CD4-positive, alpha-beta T cell (primary cell): ENCODE measurements around the gene MLN. TPM values are rescaled to one million over a fixed set of nuclear protein-coding genes. Genes with fewer than 3 reads are reported as not detected.

Experiments used
- ATAC-seq: fragments of 200-7000 bp; cut with Tn5 transposase; one replicate; pipeline ENCODE4 v1.10.0; 2022; ENCODE audit warnings: mild to moderate bottlenecking; ENCODE audit not compliant: poor library complexity
- CTCF ChIA-PET: fragments of 350-600 bp; sonication (Branson Sonifier 250); formaldehyde crosslinking; loops from one replicate; lab custom pipeline; 2021; ENCODE audit warnings: antibody characterized with exemption, inconsistent platforms; lab: Charles Lee
- POLR2A ChIA-PET: fragments of 350-600 bp; sonication (Branson Sonifier 250); formaldehyde crosslinking; loops from one replicate; lab custom pipeline; 2021; ENCODE audit warnings: antibody characterized with exemption, inconsistent platforms; lab: Charles Lee
- DNase-seq, 14 experiments: peaks; one replicate each; pipeline ENCODE4 v3.0.0-alpha.2; 2013 to 2020; ENCODE audit warnings: mixed read lengths in 2 of 14
- H3K27ac ChIP-seq, 2 donors: one replicate each; pipeline versions ENCODE4 v1.5.1 to v1.7.0; 2013; ENCODE audit warnings: low read length in 2 of 2, low read depth in 1 of 2, mild to moderate bottlenecking in 1 of 2
- H3K27me3 ChIP-seq, 2 experiments: 1 replicate in 1 of 2; 2 replicates in 1 of 2; pipeline versions ENCODE4 v1.6.1 to v1.7.0; 2013; ENCODE audit warnings: low read length in 2 of 2, control low read depth in 1 of 2, mild to moderate bottlenecking in 1 of 2, moderate library complexity in 1 of 2; ENCODE audit not compliant: insufficient read depth in 2 of 2, control insufficient read depth in 1 of 2
- H3K36me3 ChIP-seq: one replicate; pipeline ENCODE4 v1.6.1; 2013; ENCODE audit warnings: low read length, control low read depth; ENCODE audit not compliant: insufficient read depth
- H3K4me1 ChIP-seq: one replicate; pipeline ENCODE4 v1.6.1; 2013; ENCODE audit warnings: low read length, control low read depth; ENCODE audit not compliant: insufficient read depth
- H3K4me3 ChIP-seq: one replicate; pipeline ENCODE4 v1.5.1; 2013; ENCODE audit warnings: mild to moderate bottlenecking, low read length, moderate library complexity
- H3K9me3 ChIP-seq, 2 experiments: 1 replicate in 1 of 2; 2 replicates in 1 of 2; pipeline versions ENCODE4 v1.6.1 to v1.7.0; 2013; ENCODE audit warnings: low read length in 2 of 2, mild to moderate bottlenecking in 2 of 2, control low read depth in 1 of 2, moderate library complexity in 1 of 2; ENCODE audit not compliant: control insufficient read depth in 1 of 2, insufficient read depth in 1 of 2
- H3K27ac Mint-ChIP-seq: one replicate; pipeline ENCODE4 v1.8.0; 2020; ENCODE audit warnings: mixed read lengths
- H3K27me3 Mint-ChIP-seq: one replicate; pipeline ENCODE4 v1.8.0; 2021; ENCODE audit warnings: mixed read lengths
- H3K36me3 Mint-ChIP-seq: one replicate; pipeline ENCODE4 v1.8.0; 2021; ENCODE audit warnings: low read depth, mixed read lengths
- H3K4me1 Mint-ChIP-seq: one replicate; pipeline ENCODE4 v1.8.0; 2021; ENCODE audit warnings: low read depth, mixed read lengths
- H3K4me3 Mint-ChIP-seq: one replicate; pipeline ENCODE4 v1.8.0; 2020; ENCODE audit warnings: mild to moderate bottlenecking, mixed read lengths
- H3K9me3 Mint-ChIP-seq: one replicate; pipeline ENCODE4 v1.8.0; 2020; ENCODE audit warnings: mixed read lengths
- intact Hi-C, 2 experiments: fragments of 100-400 bp; cut with DNase I in 1 of 2; cut with micrococcal nuclease in 1 of 2; formaldehyde crosslinking; loops; one replicate each; pipeline versions ENCODE4 v1.15.1 to v1.9.0; 2023 to 2025; cut with DNase I, micrococcal nuclease
- total RNA-seq, 174 experiments: library from RNA in 2 of 174; stranded (reverse) in 2 of 174; gene quantifications; one replicate each; pipeline ENCODE4 v1.2.3 and lab custom pipeline; 2021 to 2026
- TF ChIP-seq, protein P1 (sequence below): fragments of 200-600 bp; IDR thresholded peaks from one replicate; pipeline ENCODE4 v1.8.0; 2022; ENCODE audit warnings: antibody characterized with exemption, mild to moderate bottlenecking

The MLN gene
- total RNA-seq, 2 experiments from 2014 or later = not detected

DNA sequence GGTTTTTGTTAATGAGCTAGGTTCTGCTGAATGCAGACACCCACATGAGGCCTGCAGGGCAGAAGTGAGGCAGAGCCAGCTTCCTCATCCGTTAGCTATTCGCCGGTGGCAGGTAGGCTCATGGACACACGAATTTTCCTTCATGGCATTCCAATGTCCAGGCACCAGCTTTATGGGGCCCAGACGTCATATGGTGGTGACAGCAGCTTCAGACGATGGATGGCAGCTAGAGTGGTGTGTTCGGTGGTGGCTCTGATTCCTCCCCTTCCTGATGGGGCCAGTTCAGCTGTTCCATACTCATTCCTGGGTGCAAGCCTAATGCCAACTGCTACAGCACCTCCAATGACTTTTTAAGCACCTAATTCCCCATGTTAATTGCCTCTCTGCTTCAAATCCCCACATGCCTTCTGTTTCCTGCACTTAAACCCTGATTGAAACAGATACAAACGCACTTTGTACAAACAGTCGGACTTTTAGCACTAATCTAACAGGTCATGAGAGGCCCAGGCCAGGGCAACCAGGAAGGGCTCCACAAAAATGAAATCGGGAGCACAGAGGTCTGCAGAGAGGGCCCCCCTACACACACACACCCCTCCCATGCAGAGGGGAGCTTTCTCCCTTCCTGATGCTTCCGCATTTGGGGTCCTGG lies 35.7 kb upstream of the MLN start:
- no peak for DNase-seq
- H3K9me3 ChIP-seq = peaks cover 0 to 6% of the 10 kb centered on the region in 2 experiments
- TF ChIP-seq, protein P1, sequence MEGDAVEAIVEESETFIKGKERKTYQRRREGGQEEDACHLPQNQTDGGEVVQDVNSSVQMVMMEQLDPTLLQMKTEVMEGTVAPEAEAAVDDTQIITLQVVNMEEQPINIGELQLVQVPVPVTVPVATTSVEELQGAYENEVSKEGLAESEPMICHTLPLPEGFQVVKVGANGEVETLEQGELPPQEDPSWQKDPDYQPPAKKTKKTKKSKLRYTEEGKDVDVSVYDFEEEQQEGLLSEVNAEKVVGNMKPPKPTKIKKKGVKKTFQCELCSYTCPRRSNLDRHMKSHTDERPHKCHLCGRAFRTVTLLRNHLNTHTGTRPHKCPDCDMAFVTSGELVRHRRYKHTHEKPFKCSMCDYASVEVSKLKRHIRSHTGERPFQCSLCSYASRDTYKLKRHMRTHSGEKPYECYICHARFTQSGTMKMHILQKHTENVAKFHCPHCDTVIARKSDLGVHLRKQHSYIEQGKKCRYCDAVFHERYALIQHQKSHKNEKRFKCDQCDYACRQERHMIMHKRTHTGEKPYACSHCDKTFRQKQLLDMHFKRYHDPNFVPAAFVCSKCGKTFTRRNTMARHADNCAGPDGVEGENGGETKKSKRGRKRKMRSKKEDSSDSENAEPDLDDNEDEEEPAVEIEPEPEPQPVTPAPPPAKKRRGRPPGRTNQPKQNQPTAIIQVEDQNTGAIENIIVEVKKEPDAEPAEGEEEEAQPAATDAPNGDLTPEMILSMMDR = no peak
- no peak overlapping the region for H3K27ac ChIP-seq
- H3K36me3 ChIP-seq = no peaks in the 10 kb centered on the region
- peaks cover 9% of the 10 kb centered on the region for H3K4me1 Mint-ChIP-seq
- no peaks in the 10 kb centered on the region for H3K27me3 ChIP-seq
- H3K27ac Mint-ChIP-seq = no peak overlapping the region
- POLR2A ChIA-PET = interaction anchor here (1.0 kb wide), 1 partner anchor 52 kb away, joined by 3 read pairs; no protein-coding TSS in a partner anchor
- CTCF ChIA-PET = no interaction called here
- intact Hi-C loops = loop anchor here in 1 of 2 experiments (10.0 kb wide), 1 partner anchor 275 kb away; no protein-coding TSS in a partner anchor
- no peak for ATAC-seq
- H3K4me1 ChIP-seq = peaks cover 15% of the 10 kb centered on the region
- H3K4me3 ChIP-seq = no peak overlapping the region
- no peaks in the 10 kb centered on the region for H3K27me3 Mint-ChIP-seq
- no peaks in the 10 kb centered on the region for H3K9me3 Mint-ChIP-seq
- H3K4me3 Mint-ChIP-seq = no peak overlapping the region
- H3K36me3 Mint-ChIP-seq = no peaks in the 10 kb centered on the region

GRCh38 chr6:33838983-33839382 lies 35.2 kb upstream of the MLN start:
- no peak overlapping the region for H3K27ac Mint-ChIP-seq
- peaks cover 0 to 6% of the 10 kb centered on the region in 2 experiments for H3K9me3 ChIP-seq
- peaks cover 15% of the 10 kb centered on the region for H3K4me1 ChIP-seq
- ChIA-PET POLR2A (interaction anchor here (1.0 kb wide), 1 partner anchor 51 kb away, joined by 3 read pairs; no protein-coding TSS in a partner anchor), CTCF (no interaction called here)
- no peak overlapping the region for H3K4me3 ChIP-seq
- intact Hi-C loops = loop anchor here in 1 of 2 experiments (10.0 kb wide), 1 partner anchor 276 kb away; no protein-coding TSS in a partner anchor
- H3K9me3 Mint-ChIP-seq = no peaks in the 10 kb centered on the region
- H3K4me3 Mint-ChIP-seq = no peak overlapping the region
- no peaks in the 10 kb centered on the region for H3K36me3 Mint-ChIP-seq
- ATAC-seq = no peak
- H3K27me3 ChIP-seq = no peaks in the 10 kb centered on the region
- H3K4me1 Mint-ChIP-seq = peaks cover 9% of the 10 kb centered on the region
- no peaks in the 10 kb centered on the region for H3K36me3 ChIP-seq
- no peak overlapping the region for H3K27ac ChIP-seq
- TF ChIP-seq, protein P1 = no peak
- H3K27me3 Mint-ChIP-seq = no peaks in the 10 kb centered on the region
- DNase-seq = no peak

- intact Hi-C loops = loop anchor here in 1 of 2 experiments (10.0 kb wide), 1 partner anchor 277 kb away; no protein-coding TSS in a partner anchor
- POLR2A ChIA-PET = interaction anchor here (1.0 kb wide), 1 partner anchor 50 kb away, joined by 3 read pairs; no protein-coding TSS in a partner anchor
- H3K27me3 Mint-ChIP-seq = no peaks in the 10 kb centered on the region
Observed at GRCh38 chr6:33837971-33838665, 34.3 kb upstream of the MLN start.

More at GRCh38 chr6:33837971-33838665, 34.3 kb upstream of the MLN start:
- Histone ChIP-seq H3K36me3 (no peaks in the 10 kb centered on the region), H3K27me3 (no peaks in the 10 kb centered on the region), H3K9me3 (peaks cover 0 to 9% of the 10 kb centered on the region in 2 experiments), H3K27ac (no peak overlapping the region), H3K4me3 (no peak overlapping the region), H3K4me1 (peaks cover 15% of the 10 kb centered on the region)
- no peak overlapping the region for H3K27ac Mint-ChIP-seq
- peaks cover 9% of the 10 kb centered on the region for H3K4me1 Mint-ChIP-seq
- no peaks in the 10 kb centered on the region for H3K36me3 Mint-ChIP-seq
- no peak for ATAC-seq
- H3K4me3 Mint-ChIP-seq = no peak overlapping the region
- CTCF ChIA-PET = no interaction called here
- TF ChIP-seq, protein P1 = no peak
- no peak for DNase-seq
- H3K9me3 Mint-ChIP-seq = no peaks in the 10 kb centered on the region
